Islet of Langerhans (tissue), 1 donor: ENCODE results near the gene DHRS4.
"Not testable (repeated sequence)": the region's sequence is repeated elsewhere in the genome, so short reads cannot be mapped to it uniquely, and the experiment has no call there.

ENCODE experiments used
- FAIRE-seq: peaks from one replicate; lab custom pipeline; 2011; peaks lifted over from hg19 to GRCh38; lab: Jason Lieb, UNC

DHRS4 gene

GRCh38 chr14:23941230-23941629 lies 12.3 kb upstream of the DHRS4 start:
- no peak for FAIRE-seq

- no peak for FAIRE-seq
Observed at GRCh38 chr14:23941669-23942068, 11.9 kb upstream of the DHRS4 start.

DNA sequence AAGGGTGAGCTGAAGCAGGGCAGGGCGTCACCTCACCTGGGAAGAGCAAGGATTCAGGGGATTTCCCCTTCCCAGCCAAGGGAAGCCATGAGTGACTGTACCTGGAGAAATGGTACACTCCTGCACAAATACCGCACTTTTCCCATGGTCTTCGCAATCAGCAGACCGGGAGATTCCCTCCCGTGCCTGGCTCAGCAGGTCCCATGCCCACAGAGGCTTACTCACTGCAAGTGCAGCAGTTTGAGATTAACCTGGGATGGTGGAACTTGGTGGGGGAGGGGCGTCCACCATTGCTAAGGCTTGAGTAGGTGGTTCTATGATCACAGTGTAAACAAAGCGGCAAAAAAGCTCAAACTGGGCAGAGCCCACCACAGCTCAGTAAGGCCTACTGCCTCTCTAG lies 11.0 kb upstream of the DHRS4 start:
- no peak for FAIRE-seq

DNA sequence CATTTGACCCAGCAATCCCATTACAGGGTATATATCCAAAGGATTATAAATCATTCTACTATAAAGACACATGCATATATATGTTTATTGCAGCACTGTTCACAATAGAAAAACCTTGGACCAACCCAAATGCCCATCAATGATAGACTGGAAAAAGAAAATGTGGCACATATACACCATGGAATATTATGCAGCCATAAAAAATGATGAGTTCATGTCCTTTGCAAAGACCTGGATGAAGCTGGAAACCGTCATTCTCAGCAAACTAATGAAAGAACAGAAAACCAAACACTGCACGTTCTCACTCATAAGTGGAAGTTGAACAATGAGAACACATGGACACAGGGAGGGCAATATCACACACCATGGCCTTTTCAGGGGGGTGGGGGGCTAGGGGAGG lies 4.5 kb upstream of the DHRS4 start:
- FAIRE-seq = not testable (repeated sequence)

DNA sequence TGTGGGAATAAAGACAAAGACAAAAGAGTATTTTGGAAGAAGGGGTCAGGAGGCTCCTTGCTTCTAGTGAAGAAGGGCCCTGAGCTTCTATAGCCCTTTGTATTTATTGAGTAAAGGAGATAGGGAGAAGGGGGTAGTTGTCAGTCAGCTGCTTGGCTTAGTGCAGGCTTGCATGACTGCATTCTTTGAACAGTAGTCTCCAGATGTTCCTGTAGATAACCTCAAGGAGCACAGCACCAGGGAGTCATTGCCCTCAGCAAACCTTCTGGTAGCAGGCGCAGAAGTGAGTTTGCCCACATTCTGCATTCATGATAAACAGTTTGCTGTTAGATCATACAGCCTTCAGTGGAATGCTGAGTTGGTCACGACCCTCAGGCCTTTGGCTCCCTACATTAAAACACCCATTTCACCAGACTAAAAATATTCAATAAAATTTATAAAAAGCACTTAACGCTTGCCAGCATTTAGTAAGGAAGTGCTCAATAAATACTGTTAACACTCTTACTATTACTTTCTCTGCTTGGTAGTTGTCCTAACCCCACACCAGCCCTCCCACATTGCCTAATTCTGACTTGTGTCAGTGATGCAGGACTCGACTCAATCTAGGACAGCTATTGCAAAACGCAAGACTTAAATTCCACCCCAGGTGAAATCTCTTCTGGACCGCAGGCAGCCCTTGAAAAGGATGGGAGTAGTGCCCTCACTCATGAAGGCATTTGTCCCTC lies 3.0 kb upstream of the DHRS4 start:
- FAIRE-seq = no peak

DNA sequence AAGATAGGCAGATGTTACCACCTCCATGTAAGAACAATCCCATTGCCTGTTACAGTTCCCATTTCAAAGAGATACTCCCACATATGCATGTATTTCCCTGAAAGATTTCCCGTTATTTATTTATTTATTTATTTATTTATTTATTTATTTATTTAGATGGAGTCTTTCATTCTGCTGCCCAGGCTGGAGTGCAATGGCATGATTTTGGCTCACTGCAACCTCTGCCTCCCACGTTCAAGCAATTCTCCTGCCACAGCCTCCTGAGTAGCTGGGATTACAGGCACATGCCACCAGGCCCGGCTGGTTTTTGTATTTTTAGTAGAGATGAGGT lies 2.5 kb upstream of the DHRS4 start:
- not testable (repeated sequence) for FAIRE-seq

DNA sequence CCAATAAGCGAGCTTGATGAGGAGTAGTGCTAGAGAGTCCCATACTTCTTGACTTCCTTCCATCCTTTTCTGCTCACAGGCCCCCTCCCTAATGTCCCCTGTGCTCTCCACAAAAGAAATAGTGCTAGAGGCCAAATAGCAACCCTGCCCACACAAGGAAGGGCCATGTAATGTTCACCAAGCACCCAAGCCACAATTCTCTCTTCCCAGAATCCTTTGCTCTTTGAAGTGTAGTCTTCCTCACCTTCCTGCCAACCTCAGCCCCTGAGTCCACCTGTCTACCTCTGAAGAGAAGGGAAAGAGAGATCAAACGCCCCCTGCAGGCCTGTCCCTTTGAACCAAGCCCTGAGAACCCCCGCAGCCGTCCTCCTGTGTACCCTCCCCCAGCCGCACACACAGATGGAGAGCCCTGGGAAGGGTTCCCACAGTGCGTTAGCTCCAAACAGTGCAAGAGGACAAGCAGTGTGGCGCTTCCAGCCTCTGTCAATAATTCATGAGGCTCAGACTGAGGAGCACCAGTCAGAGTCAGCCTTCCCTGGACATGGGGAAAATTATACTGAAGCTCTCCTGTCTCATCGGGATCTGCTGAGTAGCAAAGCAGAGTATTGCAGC lies 1.9 kb upstream of the DHRS4 start:
- FAIRE-seq = no peak

DNA sequence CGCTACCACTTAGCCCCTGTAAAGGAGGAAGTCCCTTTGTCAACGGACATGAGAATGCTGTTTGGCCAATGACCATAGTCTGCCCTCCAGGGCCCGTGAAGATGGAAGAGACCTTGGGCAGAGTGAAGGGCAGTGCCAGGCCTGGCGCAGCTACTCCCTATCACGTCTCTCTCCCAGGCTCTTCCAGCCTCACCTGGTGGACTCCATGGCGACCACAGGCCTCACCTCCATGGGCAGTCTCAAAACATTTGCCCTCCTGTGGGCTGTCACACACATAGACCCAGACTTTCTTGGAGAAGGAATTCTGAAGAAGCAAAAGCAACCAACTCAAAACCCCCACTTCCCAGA lies 480 bp upstream of the DHRS4 start:
- FAIRE-seq = not testable (repeated sequence)

DNA sequence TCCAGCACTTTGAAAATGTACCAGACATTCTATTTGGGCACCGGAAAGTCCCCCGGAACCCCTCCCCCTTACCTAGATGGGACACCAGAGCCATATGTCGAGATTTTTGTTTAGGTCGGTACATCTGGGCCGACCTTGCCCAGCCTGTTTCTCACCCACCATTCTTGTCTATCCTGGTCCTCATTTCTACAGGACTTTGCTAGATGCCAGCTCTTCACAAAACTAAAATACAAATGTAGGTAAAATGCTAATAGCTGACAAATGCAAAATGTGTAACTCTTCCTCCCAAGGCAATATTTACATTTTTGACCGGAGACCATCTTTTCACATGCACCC lies 677 bp downstream of the DHRS4 start:
- FAIRE-seq = not testable (repeated sequence)

GRCh38 chr14:23954965-23955364 lies 1.4 kb downstream of the DHRS4 start:
- FAIRE-seq = not testable (repeated sequence)

- not testable (repeated sequence) for FAIRE-seq
Observed at GRCh38 chr14:23955811-23956210, 2.2 kb downstream of the DHRS4 start.

GRCh38 chr14:23957913-23958569 lies 4.5 kb downstream of the DHRS4 start:
- FAIRE-seq = not testable (repeated sequence)

DNA sequence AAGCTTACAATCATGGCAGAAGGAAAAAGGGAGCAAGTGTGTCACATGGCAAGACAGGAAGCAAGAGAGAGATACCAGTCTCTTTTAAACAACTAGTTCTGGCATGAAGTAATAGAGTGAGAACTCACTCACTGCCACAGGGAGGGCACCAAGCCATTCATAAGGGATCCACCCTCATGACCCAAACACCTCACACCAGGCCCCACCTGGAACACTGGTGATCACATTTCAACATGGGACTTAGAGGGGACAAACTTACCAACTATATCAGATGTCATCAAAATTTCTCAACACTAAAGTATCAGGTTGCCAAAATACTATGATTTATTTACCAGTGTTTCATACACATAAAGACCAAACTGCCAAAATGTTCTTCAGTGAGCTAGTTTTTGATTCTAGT lies 7.3 kb downstream of the DHRS4 start:
- FAIRE-seq = not testable (repeated sequence)

GRCh38 chr14:23961704-23962103 lies 8.1 kb downstream of the DHRS4 start:
- FAIRE-seq = not testable (repeated sequence)

GRCh38 chr14:23969130-23969480 lies 15.5 kb downstream of the DHRS4 start:
- FAIRE-seq = not testable (repeated sequence)

DNA sequence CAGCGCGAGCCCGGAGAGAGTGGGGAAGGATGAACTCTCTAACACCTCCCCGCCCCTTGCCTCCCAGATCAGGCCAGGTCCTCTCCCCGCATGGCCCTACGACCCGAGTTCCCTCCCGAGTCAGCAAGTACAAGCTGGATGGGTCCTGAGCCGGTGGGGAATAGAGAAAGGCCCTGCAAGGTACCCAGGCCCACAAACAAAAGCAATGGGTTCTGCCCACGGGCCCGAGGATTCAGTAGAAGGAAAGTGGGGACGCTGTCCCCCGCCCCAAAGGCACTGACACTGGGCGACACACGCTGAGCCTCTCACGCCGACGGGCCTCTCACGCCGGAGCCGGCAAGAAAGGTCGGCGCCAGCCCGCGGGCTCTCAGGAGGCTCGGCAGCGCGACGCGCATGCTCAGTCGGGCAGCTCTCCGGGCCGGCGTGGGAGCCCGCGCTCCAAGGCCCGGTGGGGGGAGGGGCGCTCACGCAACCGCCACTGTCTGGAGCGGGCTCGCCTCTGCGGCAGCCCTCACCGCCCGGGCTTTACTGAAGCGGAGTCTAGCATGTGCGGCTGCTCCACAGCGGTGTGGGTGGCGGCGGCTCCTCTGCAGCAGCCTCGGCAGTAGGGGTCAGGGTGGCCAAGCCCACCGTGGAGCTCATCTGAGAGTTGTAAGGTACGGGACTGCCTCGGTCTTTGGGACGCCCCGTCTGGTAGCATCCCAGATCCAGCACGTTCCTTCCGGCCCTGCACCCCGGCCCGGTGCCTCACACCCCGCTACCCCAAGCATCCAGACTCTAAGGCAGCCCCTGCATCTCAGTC lies 16.1 kb downstream of the DHRS4 start:
- FAIRE-seq = not testable (repeated sequence)

DNA sequence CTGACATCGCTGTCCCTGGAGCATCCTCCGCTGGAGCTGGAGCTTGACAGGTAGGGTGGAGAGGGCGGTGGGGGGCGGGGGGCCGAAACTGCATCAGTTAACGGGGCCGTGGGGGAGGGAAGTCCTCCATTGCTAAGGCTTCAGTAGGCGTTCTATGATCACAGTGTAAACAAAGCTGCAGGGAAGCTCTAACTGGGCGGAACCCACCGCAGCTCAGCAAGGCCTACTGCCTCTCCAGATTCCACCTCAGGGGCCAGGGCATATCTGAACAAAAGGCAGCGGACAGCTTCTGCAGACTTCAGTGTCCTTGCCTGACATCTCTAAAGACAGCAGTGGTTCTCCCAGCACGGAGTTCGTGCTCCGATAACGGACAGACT lies 16.7 kb downstream of the DHRS4 start:
- not testable (repeated sequence) for FAIRE-seq

- FAIRE-seq = not testable (repeated sequence)
Observed at GRCh38 chr14:23973178-23973577, 19.6 kb downstream of the DHRS4 start.

DNA sequence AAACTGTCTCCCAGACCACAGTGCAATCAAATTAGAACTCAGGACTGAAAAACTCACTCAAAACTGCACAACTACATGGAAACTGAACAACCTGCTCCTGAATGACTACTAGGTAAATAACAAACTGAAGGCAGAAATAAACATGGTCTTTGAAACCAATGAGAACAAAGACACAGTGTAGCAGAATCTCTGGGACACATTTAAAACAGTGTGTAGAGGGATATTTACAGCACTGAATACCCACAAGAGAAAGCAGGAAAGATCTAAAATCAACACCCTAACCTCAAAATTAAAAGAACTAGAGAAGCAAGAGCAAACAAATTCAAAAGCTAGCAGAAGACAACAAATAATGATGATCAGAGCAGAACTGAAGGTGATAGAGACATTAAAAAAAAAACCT lies 20.5 kb downstream of the DHRS4 start:
- not testable (repeated sequence) for FAIRE-seq

DNA sequence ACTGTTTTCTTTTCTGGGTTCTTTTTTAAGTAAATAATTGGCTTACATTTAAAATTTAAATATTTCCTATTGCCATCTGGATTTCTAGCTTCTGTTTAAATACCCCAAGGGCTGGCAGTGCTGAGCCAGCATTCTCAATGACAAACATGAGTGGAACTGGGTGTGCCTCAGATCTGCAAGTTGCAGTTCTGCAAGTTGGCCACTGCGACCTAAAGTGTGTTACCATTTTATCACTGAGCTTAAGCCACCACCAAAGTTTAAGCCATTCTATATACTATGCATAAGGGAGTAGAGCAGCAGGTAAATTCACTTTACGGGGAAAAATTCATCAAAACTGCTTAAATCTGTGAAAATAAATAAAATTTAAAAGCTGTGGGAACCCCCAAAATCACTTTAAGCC lies 23.6 kb downstream of the DHRS4 start:
- FAIRE-seq = peak; percentile 86

DNA sequence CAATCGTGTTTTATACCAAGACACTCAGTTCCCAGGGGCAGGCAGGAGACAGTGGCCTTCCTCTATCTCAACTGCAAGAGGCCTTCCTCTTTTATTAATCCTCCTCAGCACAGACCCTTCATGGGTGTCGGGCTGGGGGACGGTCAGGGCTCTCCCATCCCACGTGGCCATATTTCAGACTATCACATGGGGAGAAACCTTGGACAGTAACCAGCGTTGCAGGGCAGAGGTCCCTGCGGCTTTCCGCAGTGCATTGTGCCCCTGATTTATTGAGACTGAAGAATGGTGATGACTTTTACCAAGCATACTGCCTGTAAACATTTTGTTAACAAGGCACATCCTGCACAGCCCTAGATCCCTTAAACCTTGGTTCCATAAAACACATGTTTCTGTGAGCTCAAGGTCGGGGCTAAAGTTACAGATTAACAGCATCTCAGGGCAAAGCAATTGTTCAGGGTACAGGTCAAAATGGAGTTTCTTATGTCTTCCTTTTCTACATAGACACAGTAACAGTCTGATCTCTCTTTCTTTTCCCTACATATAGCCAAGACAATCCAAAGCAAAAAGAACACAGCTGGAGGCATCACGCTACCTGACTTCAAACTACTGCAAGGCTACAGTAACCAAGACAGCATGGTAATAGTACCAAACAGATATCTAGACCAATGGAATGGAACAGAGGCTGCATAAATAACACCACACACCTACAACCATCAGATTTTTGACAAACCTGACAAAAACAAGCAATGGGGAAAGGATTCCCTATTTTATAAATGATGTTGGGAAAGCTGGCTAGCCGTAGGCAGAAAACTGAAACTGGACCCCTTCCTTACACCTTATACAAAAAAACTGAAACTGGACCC lies 28.6 kb downstream of the DHRS4 start:
- FAIRE-seq = not testable (repeated sequence)
